GM18498 (cell line): ENCODE data around the gene ATP2A1.
"Not testable (repeated sequence)": the region's sequence is repeated elsewhere in the genome, so short reads cannot be mapped to it uniquely, and the experiment has no call there.

Experiments used
- ATAC-seq: cut with Tn5 transposase; IDR thresholded peaks from one replicate; pipeline ENCODE4 v1.9.1; 2021; ENCODE audit warnings: mild to moderate bottlenecking, moderate library complexity; ENCODE audit not compliant: unreplicated experiment

The ATP2A1 gene

GRCh38 chr16:28905229-28905754, 27.0 kb downstream of the ATP2A1 start:
- no peak for ATAC-seq

- no peak for ATAC-seq
Measured at GRCh38 chr16:28905800-28906372, 27.6 kb downstream of the ATP2A1 start.

- ATAC-seq: no peak
Measured at GRCh38 chr16:28910086-28911031, 32.1 kb downstream of the ATP2A1 start.

GRCh38 chr16:28912558-28912957, 34.3 kb downstream of the ATP2A1 start:
- ATAC-seq: no peak

- ATAC-seq: no peak
Measured at GRCh38 chr16:28913946-28914724, 35.8 kb downstream of the ATP2A1 start.

- ATAC-seq: no peak
Measured at GRCh38 chr16:28915181-28915580, 36.9 kb downstream of the ATP2A1 start.

- no peak for ATAC-seq
Measured at GRCh38 chr16:28917095-28917494, 38.8 kb downstream of the ATP2A1 start.

- ATAC-seq: no peak
Measured at GRCh38 chr16:28918698-28919097, 40.4 kb downstream of the ATP2A1 start.

- no peak for ATAC-seq
Measured at GRCh38 chr16:28923231-28923587, 44.9 kb downstream of the ATP2A1 start.

- peak; percentile 61 for ATAC-seq
Measured at GRCh38 chr16:28923652-28924398, 45.5 kb downstream of the ATP2A1 start.

- ATAC-seq: no peak
Measured at GRCh38 chr16:28924399-28924761, 46.1 kb downstream of the ATP2A1 start.

- ATAC-seq: peak; percentile 70
Measured at GRCh38 chr16:28924762-28925385, 46.6 kb downstream of the ATP2A1 start, which contains the start of gene RABEP2. Gene RABEP2, minus strand, starts transcription at chr16:28925238. Its CDS starts 75 bp downstream, at chr16:28925163.

GRCh38 chr16:28925386-28926228, 47.3 kb downstream of the ATP2A1 start:
- peak; percentile 30 for ATAC-seq

GRCh38 chr16:28926284-28926683, 48.0 kb downstream of the ATP2A1 start:
- ATAC-seq: not testable (repeated sequence)

GRCh38 chr16:28927815-28928214, 49.5 kb downstream of the ATP2A1 start:
- no peak for ATAC-seq

- ATAC-seq: no peak
Measured at GRCh38 chr16:28930203-28930602, 51.9 kb downstream of the ATP2A1 start.

- ATAC-seq: peak; percentile 37
Measured at GRCh38 chr16:28930652-28931051, 52.4 kb downstream of the ATP2A1 start.

GRCh38 chr16:28931801-28932225, 53.5 kb downstream of the ATP2A1 start, which contains the start of gene CD19:
Gene CD19, plus strand, starts transcription at chr16:28931971. Its CDS starts 30 bp downstream, at chr16:28932001.
- ATAC-seq: no peak
